RWPE1 (cell line): Measurements from ENCODE around the gene SYNE1.
"Not testable (repeated sequence)": the region's sequence is repeated elsewhere in the genome, so short reads cannot be mapped to it uniquely, and the experiment has no call there.

ENCODE experiments used
- CTCF ChIA-PET: fragments of 350-600 bp; sonication (Branson Sonifier 250); formaldehyde crosslinking; extraction: SDS; loops from one replicate; lab custom pipeline; 2021; lab: Yijun Ruan, JAX
- POLR2A ChIA-PET: fragments of 400-600 bp; formaldehyde crosslinking; extraction: SDS; loops from one replicate; lab custom pipeline; 2020; ENCODE audit warnings: antibody characterized with exemption; ENCODE audit not compliant: low non-redundant PET; lab: Yijun Ruan, JAX
- DNase-seq: peaks from one replicate; pipeline ENCODE4 v3.0.0; 2012; ENCODE audit warnings: low spot score
- H3K27ac ChIP-seq: fragments of 450-650 bp; 2 replicates; pipeline ENCODE4 v1.5.1; 2017
- TF ChIP-seq, protein P1 (sequence below): fragments of 450-650 bp; conservative IDR thresholded peaks from 2 replicates; pipeline ENCODE4 v1.5.1; 2017; ENCODE audit warnings: low read depth, mild to moderate bottlenecking

Gene SYNE1

DNA sequence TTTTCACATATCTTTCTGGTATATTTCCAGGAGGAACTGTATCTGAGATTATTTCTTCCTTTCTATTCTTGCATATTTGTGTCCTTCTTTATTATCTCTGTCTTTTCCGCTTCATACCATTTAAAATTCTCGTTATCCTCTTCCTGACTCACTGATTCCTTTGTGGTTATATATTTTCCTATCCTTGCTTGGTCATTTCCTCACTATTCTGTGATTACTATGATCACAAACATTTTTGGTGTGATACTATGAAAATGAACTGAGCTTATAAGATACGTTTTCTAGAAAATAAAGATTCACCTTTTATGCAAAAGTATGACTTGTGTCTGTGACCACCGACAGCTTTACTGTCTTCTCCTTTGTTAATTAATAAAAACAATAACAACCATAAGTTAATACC, 34.0 kb upstream of the SYNE1 start:
- ChIA-PET POLR2A (no interaction called here), CTCF (interaction anchor here (1.2 to 2.2 kb wide), 3 partner anchors 28 to 186 kb away, joined by 5 to 6 read pairs (median 5); no protein-coding TSS in a partner anchor)
- TF ChIP-seq, protein P1, sequence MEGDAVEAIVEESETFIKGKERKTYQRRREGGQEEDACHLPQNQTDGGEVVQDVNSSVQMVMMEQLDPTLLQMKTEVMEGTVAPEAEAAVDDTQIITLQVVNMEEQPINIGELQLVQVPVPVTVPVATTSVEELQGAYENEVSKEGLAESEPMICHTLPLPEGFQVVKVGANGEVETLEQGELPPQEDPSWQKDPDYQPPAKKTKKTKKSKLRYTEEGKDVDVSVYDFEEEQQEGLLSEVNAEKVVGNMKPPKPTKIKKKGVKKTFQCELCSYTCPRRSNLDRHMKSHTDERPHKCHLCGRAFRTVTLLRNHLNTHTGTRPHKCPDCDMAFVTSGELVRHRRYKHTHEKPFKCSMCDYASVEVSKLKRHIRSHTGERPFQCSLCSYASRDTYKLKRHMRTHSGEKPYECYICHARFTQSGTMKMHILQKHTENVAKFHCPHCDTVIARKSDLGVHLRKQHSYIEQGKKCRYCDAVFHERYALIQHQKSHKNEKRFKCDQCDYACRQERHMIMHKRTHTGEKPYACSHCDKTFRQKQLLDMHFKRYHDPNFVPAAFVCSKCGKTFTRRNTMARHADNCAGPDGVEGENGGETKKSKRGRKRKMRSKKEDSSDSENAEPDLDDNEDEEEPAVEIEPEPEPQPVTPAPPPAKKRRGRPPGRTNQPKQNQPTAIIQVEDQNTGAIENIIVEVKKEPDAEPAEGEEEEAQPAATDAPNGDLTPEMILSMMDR: no peak
- DNase-seq: no peak
- no peak overlapping the region for H3K27ac ChIP-seq

DNA sequence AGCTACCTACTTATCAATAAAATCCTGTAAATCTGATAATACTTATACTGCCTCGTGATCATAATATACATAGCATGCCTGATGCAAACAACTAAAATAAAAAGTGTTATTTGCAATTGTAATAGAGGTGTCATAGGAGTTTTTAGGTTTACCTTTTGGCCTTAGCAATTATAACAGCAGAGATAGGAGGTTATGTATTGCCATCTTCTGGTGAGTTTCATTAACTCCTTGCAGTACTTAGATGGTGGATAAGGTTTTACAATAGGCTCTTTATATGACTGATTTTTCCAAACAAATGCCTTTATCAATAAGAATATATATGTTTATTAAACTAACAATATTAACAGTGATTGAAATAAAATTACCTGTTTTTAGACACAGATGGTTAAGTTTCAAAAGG, 32.7 kb upstream of the SYNE1 start:
- ChIA-PET POLR2A (no interaction called here), CTCF (interaction anchor here (1.2 to 2.2 kb wide), 3 partner anchors 113 to 184 kb away, joined by 3 to 6 read pairs (median 5); no protein-coding TSS in a partner anchor)
- H3K27ac ChIP-seq: no peak overlapping the region

DNA sequence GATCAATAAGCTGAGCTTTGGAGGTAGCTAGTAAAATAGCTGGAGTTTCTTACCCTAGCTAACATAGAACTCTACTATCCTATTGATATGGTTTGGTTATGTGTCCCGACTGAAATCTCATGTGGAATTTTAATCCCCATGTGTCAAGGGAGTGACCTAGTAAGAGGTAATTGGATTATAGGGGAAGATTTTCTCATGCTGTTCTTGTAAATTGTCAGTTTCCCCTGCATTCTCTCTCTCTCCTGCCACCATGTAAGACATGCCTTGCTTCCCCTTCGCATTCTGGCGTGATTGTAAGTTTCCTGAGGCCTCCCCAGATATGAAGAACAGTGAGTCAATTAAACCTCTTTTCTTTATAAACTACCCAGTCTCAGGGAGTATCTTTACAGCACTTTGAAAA, 24.6 kb upstream of the SYNE1 start:
- POLR2A ChIA-PET: no interaction called here
- DNase-seq: no peak
- TF ChIP-seq, protein P1: no peak
- CTCF ChIA-PET: no interaction called here
- H3K27ac ChIP-seq: no peak overlapping the region

More for the DNA sequence above, 32.7 kb upstream of the SYNE1 start:
- DNase-seq: peak; percentile 23
- TF ChIP-seq, protein P1: no peak; the same call in 1 of the 2 replicates

DNA sequence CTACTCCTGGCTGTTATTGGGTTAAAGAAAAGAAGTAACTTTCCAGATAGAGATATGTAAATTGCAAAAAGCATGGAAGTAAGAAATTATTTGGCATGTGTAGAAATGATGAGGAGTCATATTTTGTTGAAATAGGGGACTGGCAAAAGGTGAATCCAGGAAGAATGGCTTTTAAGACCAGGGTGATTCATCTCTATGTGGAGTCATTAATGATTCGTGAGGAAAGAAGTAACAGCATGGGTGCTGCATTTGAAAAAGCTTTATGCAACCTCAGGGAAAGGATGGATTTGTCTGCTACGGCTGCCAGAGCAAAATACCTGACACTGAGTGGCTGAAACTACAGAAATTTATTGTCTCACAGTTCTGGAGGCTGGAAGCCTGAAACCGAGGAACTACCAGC, 14.8 kb upstream of the SYNE1 start:
- CTCF ChIA-PET: interaction anchor here (0.6 kb wide), 1 partner anchor 86 kb away, joined by 3 read pairs; no protein-coding TSS in a partner anchor
- POLR2A ChIA-PET: no interaction called here
- H3K27ac ChIP-seq: no peak overlapping the region
- no peak for DNase-seq
- TF ChIP-seq, protein P1: no peak

- CTCF ChIA-PET: no interaction called here
These were observed 10.9 kb upstream of the SYNE1 start for GRCh38 chr6:152648105-152648504.

DNA sequence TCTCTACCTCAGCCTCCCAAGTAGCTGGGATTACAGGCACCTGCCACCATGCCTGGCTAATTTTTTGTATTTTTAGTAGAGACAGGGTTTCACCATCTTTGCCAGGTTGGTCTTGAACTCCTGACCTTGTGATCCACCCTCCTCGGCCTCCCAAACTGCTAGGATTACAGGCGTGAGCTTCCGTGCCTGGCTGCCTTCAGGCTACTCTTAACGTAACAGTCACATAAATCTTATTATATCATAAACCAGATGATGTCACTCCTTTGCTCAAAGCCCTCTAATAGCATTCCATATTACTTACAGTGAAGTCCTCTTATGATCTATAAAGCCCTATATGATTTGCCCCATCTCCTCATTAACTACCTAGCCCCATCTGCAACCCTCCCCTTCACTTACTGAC, 9.6 kb upstream of the SYNE1 start:
- DNase-seq, CTCF ChIA-PET, H3K27ac ChIP-seq, POLR2A ChIA-PET: not testable (repeated sequence)

More at GRCh38 chr6:152648105-152648504, 10.9 kb upstream of the SYNE1 start:
- no peak overlapping the region for H3K27ac ChIP-seq
- TF ChIP-seq, protein P1: no peak
- POLR2A ChIA-PET: no interaction called here
- DNase-seq: no peak

DNA sequence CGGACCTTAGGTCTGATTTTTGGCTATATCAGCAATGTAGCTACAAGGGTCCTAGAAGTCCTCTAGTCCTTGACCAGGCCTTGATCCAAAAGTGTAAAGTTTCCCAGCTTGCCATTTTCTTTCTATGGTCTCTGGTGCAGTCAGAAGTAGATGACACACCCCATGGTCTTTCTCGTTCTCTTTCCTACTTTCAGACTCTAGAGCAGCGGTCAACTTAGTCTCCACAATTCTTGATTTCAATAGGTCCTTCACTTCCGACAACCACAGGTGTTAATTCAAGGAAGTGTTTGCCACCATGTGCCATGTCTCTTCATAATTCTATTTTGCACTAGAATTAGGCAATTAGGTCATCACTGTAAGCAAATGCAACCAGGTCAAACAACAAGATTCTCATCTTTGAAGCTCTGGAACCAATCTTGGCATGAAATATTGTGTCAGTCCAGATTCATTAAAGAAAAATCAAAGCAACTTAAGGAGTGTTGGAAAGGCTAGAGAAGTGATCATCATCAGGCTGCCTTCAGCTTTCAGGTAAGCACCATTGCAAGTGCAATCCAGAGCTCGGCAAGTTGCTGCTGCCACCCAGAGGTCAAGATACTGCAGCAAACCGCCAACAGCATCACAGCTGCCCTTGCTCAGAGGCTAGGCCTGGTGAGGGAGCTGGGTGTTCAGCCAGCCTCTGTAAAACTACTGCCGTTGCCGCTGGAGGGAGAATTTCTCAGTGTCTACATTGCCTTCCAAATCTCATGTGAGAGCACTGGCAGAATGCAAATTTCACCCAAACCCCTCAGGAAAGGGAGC, 5.6 kb upstream of the SYNE1 start:
- TF ChIP-seq, protein P1: peak; percentile 63
- CTCF ChIA-PET: interaction anchor here (0.6 to 2.6 kb wide), 14 partner anchors 10 to 190 kb away, joined by 3 to 33 read pairs (median 3); no protein-coding TSS in a partner anchor
- no peak overlapping the region for H3K27ac ChIP-seq
- POLR2A ChIA-PET: no interaction called here
- DNase-seq: peak; percentile 38
